ENCODE data around the gene PRIM2.
"Not testable (repeated sequence)": the region's sequence is repeated elsewhere in the genome, so short reads cannot be mapped to it uniquely, and the experiment has no call there.

The PRIM2 gene

DNA sequence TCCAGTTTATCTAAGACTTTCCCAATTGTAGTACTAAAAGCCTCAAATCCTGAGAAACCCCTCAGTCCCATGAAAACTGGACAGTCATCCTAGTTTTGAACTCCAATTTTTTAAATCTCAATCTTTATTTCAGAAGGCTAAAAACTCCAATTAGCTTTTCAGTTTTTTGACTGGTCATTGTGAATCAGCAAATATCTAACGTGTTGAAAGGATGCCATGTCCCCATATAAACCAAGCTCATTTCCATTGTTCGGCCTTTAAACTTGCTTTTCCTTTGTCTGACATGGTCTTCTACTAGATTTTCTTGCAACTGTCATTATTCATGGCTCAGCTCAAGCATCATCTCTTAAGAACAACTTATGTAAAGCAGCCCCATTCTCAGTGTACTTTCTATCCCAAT lies 342.4 kb downstream of the PRIM2 start:
- in situ Hi-C loops (cut with MboI; ENCODE audit: low pct_unique_long_range_greater_than_20kb, low sequenced_read_pairs): not testable (repeated sequence)

DNA sequence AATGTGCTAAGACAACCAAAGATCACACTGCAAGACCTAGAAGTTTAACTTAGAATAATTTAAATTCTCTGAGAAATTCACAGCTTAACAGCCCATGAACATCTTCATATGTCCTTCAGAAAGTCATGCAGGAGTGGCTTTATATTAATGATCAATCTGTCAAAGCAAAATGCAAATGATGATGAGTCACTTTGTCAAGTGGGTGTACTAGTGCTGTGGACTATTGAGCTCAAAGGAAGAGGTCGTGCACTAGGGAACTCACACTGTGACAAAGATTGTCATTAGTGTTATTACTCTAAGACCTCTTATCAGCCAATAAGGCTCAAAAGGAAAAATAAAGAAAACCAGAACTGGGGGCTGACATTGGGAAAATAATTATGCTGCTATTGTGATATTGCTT lies 343.5 kb downstream of the PRIM2 start:
- in situ Hi-C loops (cut with MboI; ENCODE audit: low pct_unique_long_range_greater_than_20kb, low sequenced_read_pairs); DNase-seq: not testable (repeated sequence)

More for the DNA sequence above, 342.4 kb downstream of the PRIM2 start:
- DNase-seq: not testable (repeated sequence)

- in situ Hi-C loops (cut with MboI; ENCODE audit: low pct_unique_long_range_greater_than_20kb, low sequenced_read_pairs); DNase-seq: not testable (repeated sequence)
Observed at GRCh38 chr6:57668108-57668507, 350.7 kb downstream of the PRIM2 start.

DNA sequence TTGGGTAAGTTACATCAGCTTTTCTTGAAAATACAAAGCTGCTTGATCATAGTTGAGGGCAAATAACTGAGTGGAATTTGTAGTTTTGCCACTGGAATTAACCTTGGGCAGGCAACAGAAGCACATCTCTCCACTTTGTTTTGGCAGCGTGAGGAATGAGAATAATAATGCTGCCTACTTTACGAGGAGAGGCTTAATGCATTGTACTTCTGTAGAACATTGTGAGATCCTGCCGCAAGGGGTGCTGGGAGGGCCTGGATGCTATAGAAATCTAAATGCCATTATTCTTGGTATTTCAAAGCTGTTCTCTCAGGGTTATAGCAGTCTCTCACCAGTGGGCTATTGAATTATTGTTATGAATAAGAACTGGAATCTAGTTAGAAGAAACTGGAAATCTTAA lies 353.8 kb downstream of the PRIM2 start:
- in situ Hi-C loops (cut with MboI; ENCODE audit: low pct_unique_long_range_greater_than_20kb, low sequenced_read_pairs); DNase-seq: not testable (repeated sequence)

DNA sequence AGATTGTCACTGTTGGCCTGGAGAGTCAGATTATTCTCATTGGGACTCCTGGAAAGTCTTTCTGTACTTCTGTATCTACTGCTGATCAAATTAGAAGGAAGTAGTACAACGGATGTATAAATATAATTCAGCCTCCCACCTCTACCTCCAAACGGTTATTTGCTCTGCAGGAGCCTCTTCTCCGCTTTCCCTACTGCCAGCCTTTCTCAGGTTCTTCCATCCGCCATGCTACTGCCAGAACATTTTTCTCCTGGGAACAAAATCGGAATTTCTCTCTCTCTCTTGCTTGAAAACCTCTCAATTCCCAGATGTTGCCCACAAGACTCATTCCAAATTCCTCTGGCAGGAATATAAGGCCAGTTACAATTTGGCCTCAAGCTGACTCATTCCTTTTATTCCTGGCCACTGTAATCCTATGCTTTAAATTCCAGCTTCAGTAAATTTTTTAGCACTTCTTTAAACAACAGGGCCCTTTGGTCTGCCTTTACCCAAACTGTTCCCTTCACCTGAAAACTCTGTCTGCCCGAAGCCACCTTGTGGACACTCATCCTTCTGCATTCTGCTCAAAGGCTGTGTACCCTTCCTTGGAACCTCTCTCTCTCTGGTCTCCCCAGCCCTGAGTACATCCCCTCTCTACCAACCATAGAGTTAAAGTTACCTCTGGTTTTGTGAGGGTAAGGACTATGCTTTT lies 354.7 kb downstream of the PRIM2 start:
- DNase-seq; in situ Hi-C loops (cut with MboI; ENCODE audit: low pct_unique_long_range_greater_than_20kb, low sequenced_read_pairs): not testable (repeated sequence)

DNA sequence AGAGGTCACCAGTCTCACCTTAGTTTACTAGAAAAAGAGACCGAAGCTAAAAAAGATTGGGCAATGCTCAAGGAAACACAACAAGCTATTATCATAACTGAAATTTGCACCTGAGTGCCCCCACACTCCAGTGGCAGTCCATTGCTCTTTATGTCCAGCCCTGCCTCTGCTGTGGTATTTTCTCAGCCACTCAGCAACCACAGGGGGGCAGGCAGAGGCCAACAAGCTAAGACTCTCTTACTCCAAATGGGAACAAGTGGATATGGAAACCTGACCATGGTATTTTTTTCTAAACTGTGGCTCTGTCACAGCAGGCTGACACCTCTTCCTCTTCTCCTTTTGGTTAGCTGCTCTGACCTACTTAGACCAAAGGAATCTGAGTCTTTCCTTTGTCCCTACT lies 355.9 kb downstream of the PRIM2 start:
- DNase-seq: peak; percentile 34

DNA sequence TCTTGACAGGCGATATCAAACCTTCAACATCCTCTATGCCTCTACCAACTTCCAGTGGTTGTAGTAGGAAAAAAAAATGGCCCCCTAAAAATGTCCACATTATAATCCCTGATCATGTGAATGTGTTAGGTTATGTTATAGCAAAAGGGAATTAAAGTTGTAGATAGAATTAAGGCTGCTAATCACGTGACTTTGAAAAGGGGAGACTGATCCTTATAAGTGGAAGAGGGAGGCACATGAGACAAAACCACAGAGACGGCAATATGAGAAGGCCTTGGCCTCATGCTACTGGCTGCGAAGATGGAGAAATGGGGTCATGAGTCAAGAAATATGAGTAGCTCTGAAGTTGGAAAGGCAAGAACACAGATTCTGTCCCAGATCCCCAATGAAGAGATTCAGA lies 358.0 kb downstream of the PRIM2 start:
- in situ Hi-C loops (cut with MboI; ENCODE audit: low pct_unique_long_range_greater_than_20kb, low sequenced_read_pairs); DNase-seq: not testable (repeated sequence)

More for the DNA sequence above, 355.9 kb downstream of the PRIM2 start:
- in situ Hi-C loops (cut with MboI; ENCODE audit: low pct_unique_long_range_greater_than_20kb, low sequenced_read_pairs): not testable (repeated sequence)

DNA sequence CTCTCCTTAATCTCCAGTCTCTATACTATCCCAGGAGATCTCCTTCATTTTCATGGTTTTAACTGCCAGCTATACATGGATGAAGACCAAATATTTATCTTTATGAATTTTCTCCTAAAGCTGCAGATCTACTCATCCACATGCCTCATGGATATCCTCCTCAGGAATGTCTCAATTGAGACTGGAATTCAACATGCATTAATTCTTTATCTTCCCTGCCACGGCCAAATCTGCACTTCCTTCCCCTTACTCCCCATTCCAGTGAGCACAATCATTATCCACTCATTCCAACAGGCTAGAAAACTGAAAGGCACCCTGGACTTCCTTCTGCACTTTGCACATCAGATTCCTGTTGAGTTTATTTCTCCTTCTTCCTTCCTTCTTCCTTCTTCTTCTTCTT lies 379.0 kb downstream of the PRIM2 start:
- DNase-seq; in situ Hi-C loops (cut with MboI; ENCODE audit: low pct_unique_long_range_greater_than_20kb, low sequenced_read_pairs): not testable (repeated sequence)

Measured in KBM-7 (cell line).